IMR-90 (cell line): ENCODE measurements around the gene HUNK. TPM values are rescaled to one million over a fixed set of nuclear protein-coding genes. Genes with fewer than 3 reads are reported as not detected.

Experiments used
- ATAC-seq: fragments of 200-7000 bp; cut with Tn5 transposase; 2 replicates; pipeline ENCODE4 v1.9.1; 2020; ENCODE audit warnings: low read depth, mild to moderate bottlenecking, moderate library complexity
- BruUV-seq: library from RNA; stranded (reverse); fragments of 400-500 nt; replicated peaks from 2 replicates; lab custom pipeline; 2021; lab: Mats Ljungman, UMichigan
- CTCF ChIA-PET: fragments of 300-600 bp; formaldehyde crosslinking; extraction: SDS; loops from one replicate; lab custom pipeline; 2021; ENCODE audit warnings: antibody characterized with exemption; lab: Yijun Ruan, JAX
- POLR2A ChIA-PET: fragments of 300-600 bp; sonication (Branson Sonifier 250); formaldehyde crosslinking; loops from one replicate; lab custom pipeline; 2022; ENCODE audit warnings: antibody characterized with exemption; ENCODE audit not compliant: unreplicated experiment; lab: Charles Lee
- DNase-seq: peaks from one replicate; pipeline ENCODE4 v3.0.0; 2013
- H2AFZ ChIP-seq: replicated peaks from 2 replicates; pipeline ENCODE3; 2013; ENCODE audit warnings: low read length, mild to moderate bottlenecking; ENCODE audit not compliant: poor library complexity
- H2AK5ac ChIP-seq: 2 replicates; pipeline ENCODE4 v1.6.1; 2013; ENCODE audit warnings: low read depth, low read length, inconsistent platforms
- H2AK9ac ChIP-seq: replicated peaks from 2 replicates; pipeline ENCODE3; 2013; ENCODE audit warnings: mild to moderate bottlenecking, low read depth, low read length, moderate library complexity; ENCODE audit not compliant: poor library complexity
- H2BK120ac ChIP-seq: 2 replicates; pipeline ENCODE4 v1.6.1; 2013; ENCODE audit warnings: low read depth, low read length, inconsistent platforms
- H2BK15ac ChIP-seq: 3 replicates; pipeline ENCODE4 v1.6.1; 2013; ENCODE audit warnings: low read depth, low read length, inconsistent platforms
- H2BK20ac ChIP-seq: 2 replicates; pipeline ENCODE4 v1.6.1; 2013; ENCODE audit warnings: low read depth, mild to moderate bottlenecking, inconsistent platforms, low read length, moderate library complexity
- H2BK5ac ChIP-seq: 2 replicates; pipeline ENCODE4 v1.6.1; 2013; ENCODE audit warnings: mild to moderate bottlenecking, low read depth, low read length, inconsistent platforms; ENCODE audit not compliant: poor library complexity, severe bottlenecking
- H3K14ac ChIP-seq: replicated peaks from 2 replicates; pipeline ENCODE4 v1.6.1; 2013; ENCODE audit warnings: low read depth, low read length, inconsistent platforms
- H3K18ac ChIP-seq: 2 replicates; pipeline ENCODE4 v1.6.1; 2013; ENCODE audit warnings: low read depth, low read length, control low read depth
- H3K23ac ChIP-seq: 2 replicates; pipeline ENCODE4 v1.6.1; 2013; ENCODE audit warnings: low read depth, low read length, inconsistent platforms
- H3K27ac ChIP-seq: 2 replicates; pipeline ENCODE4 v1.5.1; 2013; ENCODE audit warnings: mild to moderate bottlenecking, control low read depth, low read length; ENCODE audit not compliant: insufficient read depth
- H3K27me3 ChIP-seq: 2 replicates; pipeline ENCODE4 v1.6.1; 2013; ENCODE audit warnings: low read length; ENCODE audit not compliant: control insufficient read depth, insufficient read depth
- H3K36me3 ChIP-seq: 2 replicates; pipeline ENCODE4 v1.6.1; 2013; ENCODE audit warnings: low read length, mixed read lengths; ENCODE audit not compliant: control insufficient read depth, insufficient read depth
- H3K4ac ChIP-seq: 2 replicates; pipeline ENCODE4 v1.6.1; 2013; ENCODE audit warnings: low read depth, low read length, inconsistent platforms
- H3K4me1 ChIP-seq: 2 replicates; pipeline ENCODE4 v1.6.1; 2013; ENCODE audit warnings: low read length, mixed read lengths; ENCODE audit not compliant: control insufficient read depth, insufficient read depth
- H3K4me2 ChIP-seq: 2 replicates; pipeline ENCODE4 v1.6.1; 2013; ENCODE audit warnings: low read depth, mild to moderate bottlenecking, control low read depth, low read length, moderate library complexity
- H3K4me3 ChIP-seq: 2 replicates; pipeline ENCODE4 v1.5.1; 2013; ENCODE audit warnings: low read depth, mild to moderate bottlenecking, control low read depth, low read length, moderate library complexity; ENCODE audit not compliant: insufficient read depth
- H3K56ac ChIP-seq: 2 replicates; pipeline ENCODE4 v1.6.1; 2013; ENCODE audit warnings: low read length, inconsistent platforms; ENCODE audit not compliant: insufficient read depth; ENCODE audit errors: extremely low read depth
- H3K79me1 ChIP-seq, 2 experiments: 2 replicates each; pipeline ENCODE4 v1.6.1; 2013; ENCODE audit warnings: low read length in 2 of 2, inconsistent platforms in 1 of 2, low read depth in 1 of 2
- H3K9ac ChIP-seq: 2 replicates; pipeline ENCODE4 v1.6.1; 2013; ENCODE audit warnings: low read depth, low read length, control low read depth
- H3K9me1 ChIP-seq: 2 replicates; pipeline ENCODE4 v1.6.1; 2013; ENCODE audit warnings: low read length, inconsistent platforms; ENCODE audit not compliant: insufficient read depth
- H3K9me3 ChIP-seq: 2 replicates; pipeline ENCODE4 v1.6.1; 2013; ENCODE audit warnings: low read length; ENCODE audit not compliant: control insufficient read depth, insufficient read depth
- H4K20me1 ChIP-seq: 2 replicates; pipeline ENCODE4 v1.6.1; 2013; ENCODE audit warnings: low read length, inconsistent platforms; ENCODE audit not compliant: insufficient read depth
- H4K5ac ChIP-seq: 2 replicates; pipeline ENCODE4 v1.6.1; 2013; ENCODE audit warnings: mild to moderate bottlenecking, low read depth, low read length, control low read depth
- H4K8ac ChIP-seq, 2 experiments: 2 replicates each; pipeline ENCODE4 v1.6.1; 2013; ENCODE audit warnings: low read depth in 2 of 2, low read length in 2 of 2, control low read depth in 1 of 2, inconsistent platforms in 1 of 2
- H4K91ac ChIP-seq: 2 replicates; pipeline ENCODE4 v1.6.1; 2013; ENCODE audit warnings: low read depth, low read length, inconsistent platforms; ENCODE audit not compliant: insufficient read depth
- BHLHE40 ChIP-seq: fragments of 150-350 bp; IDR thresholded peaks from 2 replicates; pipeline ENCODE4 v1.6.1; 2016; ENCODE audit warnings: mild to moderate bottlenecking, low read depth, low read length
- CEBPB ChIP-seq: IDR thresholded peaks from 2 replicates; pipeline ENCODE4 v1.6.1; 2012; ENCODE audit warnings: low read depth, low read length, improper control_type of control experiment
- CHD1 ChIP-seq: IDR thresholded peaks from 2 replicates; pipeline ENCODE4 v1.6.1; 2012; ENCODE audit warnings: low read depth, low read length, improper control_type of control experiment
- CTCF ChIP-seq: conservative IDR thresholded peaks from 2 replicates; pipeline ENCODE4 v1.5.1; 2012; ENCODE audit warnings: mild to moderate bottlenecking, low read depth, low read length, improper control_type of control experiment
- FOS ChIP-seq: fragments of 150-350 bp; IDR thresholded peaks from 2 replicates; pipeline ENCODE4 v1.6.1; 2016; ENCODE audit warnings: low read depth, low read length
- MAFK ChIP-seq: IDR thresholded peaks from 2 replicates; pipeline ENCODE4 v1.6.1; 2012; ENCODE audit warnings: low read depth, low read length, improper control_type of control experiment
- MAZ ChIP-seq: IDR thresholded peaks from 2 replicates; pipeline ENCODE4 v1.6.1; 2012; ENCODE audit warnings: low read depth, mild to moderate bottlenecking, low read length, improper control_type of control experiment, moderate library complexity, borderline replicate concordance
- MXI1 ChIP-seq: IDR thresholded peaks from 2 replicates; pipeline ENCODE4 v1.6.1; 2012; ENCODE audit warnings: low read depth, mild to moderate bottlenecking, low read length, moderate library complexity, borderline replicate concordance
- NFE2L2 ChIP-seq: fragments of 150-350 bp; IDR thresholded peaks from 2 replicates; pipeline ENCODE4 v1.6.1; 2016; ENCODE audit warnings: low read depth, mild to moderate bottlenecking, low read length
- POLR2A ChIP-seq: IDR thresholded peaks from 2 replicates; pipeline ENCODE4 v1.6.1; 2012; ENCODE audit warnings: mild to moderate bottlenecking, low read depth, low read length
- RAD21 ChIP-seq: IDR thresholded peaks from 2 replicates; pipeline ENCODE4 v1.6.1; 2012; ENCODE audit warnings: low read length, improper control_type of control experiment
- RCOR1 ChIP-seq: IDR thresholded peaks from 2 replicates; pipeline ENCODE4 v1.6.1; 2012; ENCODE audit warnings: mild to moderate bottlenecking, low read length, improper control_type of control experiment; ENCODE audit not compliant: insufficient replicate concordance
- RFX5 ChIP-seq: IDR thresholded peaks from 2 replicates; pipeline ENCODE4 v1.8.0; 2012; ENCODE audit warnings: low read depth, mild to moderate bottlenecking, low read length, moderate library complexity
- SMC3 ChIP-seq: fragments of 150-350 bp; IDR thresholded peaks from 2 replicates; pipeline ENCODE4 v1.6.1; 2016; ENCODE audit warnings: low read depth, mild to moderate bottlenecking, antibody characterized with exemption, low read length, moderate library complexity
- USF2 ChIP-seq: fragments of 150-350 bp; IDR thresholded peaks from 2 replicates; pipeline ENCODE4 v1.6.1; 2017; ENCODE audit warnings: mild to moderate bottlenecking, antibody characterized with exemption, low read length, low read depth
- WGBS, 2 experiments: methylation state at CpG; one replicate each; pipeline versions ENCODE4 v1.1.5 to v1.1.7; 2013; ENCODE audit warnings: missing lambda C conversion rate in 2 of 2; ENCODE audit not compliant: insufficient read length in 1 of 2; ENCODE audit errors: extremely low coverage in 2 of 2; 5-methylcytosine and 5-hydroxymethylcytosine counted together
- dilution Hi-C: fragments of 300-500 bp; cut with HindIII; formaldehyde crosslinking; loops from one replicate; pipeline ENCODE4 v1.14.3; 2018; ENCODE audit warnings: low sequenced_read_pairs; ENCODE audit not compliant: unreplicated experiment
- in situ Hi-C: fragments of 300-500 bp; cut with MboI; formaldehyde crosslinking; loops from 3 replicates; pipeline ENCODE4 v1.14.3; 2019; ENCODE audit warnings: low sequenced_read_pairs, inconsistent platforms, mixed read lengths
- intact Hi-C: fragments of 100-400 bp; cut with micrococcal nuclease; formaldehyde crosslinking; loops from 2 replicates; pipeline ENCODE4 v1.10.0; 2022
- polyA plus RNA-seq, 3 experiments: library from polyadenylated mRNA; depleted of rRNA; stranded (reverse); fragments of >200 nt; gene quantifications; 2 replicates each; pipeline ENCODE4 v1.2.3, GENCODE V29; 2012; ENCODE audit warnings: low replicate concordance in 1 of 3
- total RNA-seq: library from RNA; depleted of rRNA; stranded (reverse); fragments of >200 nt; gene quantifications from 2 replicates; pipeline ENCODE4 v1.2.3, GENCODE V29; 2012
- TF ChIP-seq, protein P1 (sequence below): fragments of 150-350 bp; IDR thresholded peaks from 2 replicates; pipeline ENCODE4 v1.6.1; 2016; ENCODE audit warnings: low read depth, mild to moderate bottlenecking, low read length, moderate library complexity, borderline replicate concordance

HUNK gene
- total and polyA plus RNA-seq, 2 of the 4 experiments (the other 2 are of a cell fraction): 1.0 to 2.0 TPM

GRCh38 chr21:31888936-31889371 lies 16.1 kb downstream of the HUNK start:
- Histone ChIP-seq H3K9ac (no peak overlapping the region), H2AK5ac (0 out of 2 replicates have a peak overlapping the region, but pooled peaks have one; percentile 11), H3K36me3 (no peaks in the 10 kb centered on the region), H3K4me1 (peaks cover 16% of the 10 kb centered on the region), H4K5ac (no peak overlapping the region; the same call in 1 of the 2 replicates), H2BK5ac (no peak overlapping the region), H3K4ac (0 out of 2 replicates have a peak overlapping the region, but pooled peaks have one; percentile 26), H4K91ac (no peak overlapping the region), H2AK9ac (no peak overlapping the region), H3K14ac (no peak overlapping the region), H3K27me3 (no peaks in the 10 kb centered on the region), H2BK15ac (no peak overlapping the region), H3K4me3 (no peak overlapping the region), H3K18ac (peak overlapping the region; percentile 29; the same call in 1 of the 2 replicates), H3K9me3 (no peaks in the 10 kb centered on the region), H3K4me2 (peak overlapping the region; percentile 23), H3K9me1 (peaks cover 4% of the 10 kb centered on the region; the same call in 1 of the 2 replicates), H4K8ac (no peak overlapping the region), H2AFZ (no peak overlapping the region), H3K79me1 (peaks cover 0 to 21% of the 10 kb centered on the region in 2 experiments; a peak in 3 of 4 replicates), H3K23ac (no peak overlapping the region), H3K56ac (no peak overlapping the region), H2BK20ac (0 out of 2 replicates have a peak overlapping the region, but pooled peaks have one; percentile 9), H2BK120ac (peak overlapping the region; percentile 10), H3K27ac (no peak overlapping the region), H4K20me1 (peaks cover 3% of the 10 kb centered on the region; the same call in 1 of the 2 replicates)
- POLR2A ChIA-PET: interaction anchor here (0.6 kb wide), 1 partner anchor 470 kb away, joined by 3 read pairs; no protein-coding TSS in a partner anchor
- no peak for DNase-seq
- TF ChIP-seq FOS: no peak
- TF ChIP-seq, protein P1, sequence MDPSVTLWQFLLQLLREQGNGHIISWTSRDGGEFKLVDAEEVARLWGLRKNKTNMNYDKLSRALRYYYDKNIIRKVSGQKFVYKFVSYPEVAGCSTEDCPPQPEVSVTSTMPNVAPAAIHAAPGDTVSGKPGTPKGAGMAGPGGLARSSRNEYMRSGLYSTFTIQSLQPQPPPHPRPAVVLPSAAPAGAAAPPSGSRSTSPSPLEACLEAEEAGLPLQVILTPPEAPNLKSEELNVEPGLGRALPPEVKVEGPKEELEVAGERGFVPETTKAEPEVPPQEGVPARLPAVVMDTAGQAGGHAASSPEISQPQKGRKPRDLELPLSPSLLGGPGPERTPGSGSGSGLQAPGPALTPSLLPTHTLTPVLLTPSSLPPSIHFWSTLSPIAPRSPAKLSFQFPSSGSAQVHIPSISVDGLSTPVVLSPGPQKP: no peak
- no peak for TF ChIP-seq NFE2L2
- TF ChIP-seq CHD1: no peak
- no peak for TF ChIP-seq SMC3
- TF ChIP-seq USF2: no peak
- no peak for TF ChIP-seq BHLHE40
- TF ChIP-seq RFX5: no peak
- TF ChIP-seq CTCF: no peak
- TF ChIP-seq CEBPB: no peak
- no peak for TF ChIP-seq RCOR1
- TF ChIP-seq MAZ: no peak
- TF ChIP-seq MXI1: no peak
- TF ChIP-seq POLR2A: no peak
- TF ChIP-seq MAFK: no peak
- TF ChIP-seq RAD21: no peak
- no peak for ATAC-seq
- dilution Hi-C loops (no loop called here), intact Hi-C loops (no loop called here), in situ Hi-C loops (no loop called here)
- no TSS peak for BruUV-seq
- CTCF ChIA-PET: interaction anchor here (0.6 to 1.3 kb wide), 4 partner anchors 15 to 369 kb away, joined by 3 read pairs; no protein-coding TSS in a partner anchor
- WGBS, 2 experiments: 100% methylated on average over 1 of the region's 8 CpGs; no CpG with 5 or more reads in 1 of the 2 experiments
